ENCODE measurements around the gene TRPM6.
A peak's percentile ranks its signal among the peaks of the same experiment; 100 is the strongest.

TRPM6 gene

DNA sequence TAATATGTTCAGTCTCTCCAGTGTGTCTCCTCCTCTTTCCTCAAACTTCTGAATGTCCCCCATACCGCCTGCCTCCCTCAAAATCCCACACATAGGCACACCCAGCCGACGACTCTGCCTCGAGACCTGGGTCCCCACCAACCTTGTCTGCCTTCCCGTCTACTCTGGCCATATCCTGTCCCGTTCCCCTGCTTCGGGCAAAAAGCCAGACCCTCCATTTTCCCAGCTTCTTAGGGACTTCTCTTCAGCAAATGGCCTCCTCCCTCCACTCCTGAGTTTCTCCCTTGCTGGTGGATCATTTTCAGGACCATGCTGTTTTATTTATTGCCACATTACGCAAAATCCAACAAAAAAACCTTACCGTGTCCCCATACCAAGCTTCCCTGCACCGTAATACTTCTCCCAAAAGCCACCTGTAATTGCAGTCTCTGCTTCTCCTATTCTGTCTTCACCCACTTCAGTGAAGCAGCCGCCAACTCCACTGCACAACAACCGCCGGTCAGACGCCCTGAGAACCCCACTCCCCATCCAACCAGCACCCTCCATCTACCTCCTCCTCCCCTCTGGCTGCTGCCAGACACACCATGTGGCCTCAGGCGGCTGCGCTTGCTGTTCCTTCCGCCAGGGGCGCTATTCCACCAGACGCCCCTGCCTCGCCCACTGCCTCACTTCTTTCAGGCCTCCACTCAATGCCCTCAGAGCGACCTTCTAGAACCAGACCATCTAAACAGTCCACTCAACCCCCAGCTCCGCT, 117.0 kb downstream of the TRPM6 start:
- no peak for DNase-seq

DNA sequence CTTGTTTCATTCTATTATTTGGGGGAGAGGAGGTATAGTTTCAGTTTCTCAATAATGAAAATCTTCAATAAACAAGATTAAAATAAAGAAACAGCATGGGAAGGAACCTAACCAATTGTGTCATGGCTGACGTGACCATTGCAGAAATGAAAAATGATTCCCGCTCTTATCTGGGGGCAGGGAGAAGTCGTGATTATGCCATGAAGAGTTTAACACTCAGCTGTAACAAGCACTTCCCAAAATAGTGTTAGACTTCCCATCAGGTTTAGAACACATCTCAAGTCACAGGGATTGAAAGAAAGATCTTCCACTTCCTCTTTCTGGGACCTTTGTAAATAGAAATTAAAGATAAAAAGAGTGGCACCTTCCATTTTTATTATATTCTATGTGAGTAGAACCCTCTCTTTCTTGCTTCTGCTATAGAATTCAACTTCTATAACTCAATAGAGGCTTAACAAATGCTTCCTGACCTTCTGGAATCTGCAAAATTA, 122.2 kb downstream of the TRPM6 start:
- DNase-seq = no peak

DNA sequence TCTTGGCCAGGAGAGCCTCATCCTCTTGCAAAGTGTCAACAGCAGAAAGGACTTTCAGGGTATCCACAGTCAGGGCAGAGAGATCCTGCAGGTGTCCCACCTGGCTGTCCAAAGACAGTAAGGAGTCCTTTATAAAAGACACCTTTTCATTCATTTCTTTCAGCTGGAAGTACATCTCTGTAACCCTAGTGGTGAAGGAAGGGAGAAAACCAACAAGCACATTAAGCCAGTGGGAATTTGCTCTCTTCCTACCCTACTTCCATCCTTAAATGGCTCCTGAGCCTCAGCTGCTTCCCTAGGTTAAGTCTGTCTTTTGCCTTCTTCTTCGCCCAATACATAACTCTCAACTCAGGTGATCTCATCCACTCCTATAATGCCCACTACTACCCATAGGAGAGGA, 124.8 kb downstream of the TRPM6 start:
- DNase-seq = no peak

DNA sequence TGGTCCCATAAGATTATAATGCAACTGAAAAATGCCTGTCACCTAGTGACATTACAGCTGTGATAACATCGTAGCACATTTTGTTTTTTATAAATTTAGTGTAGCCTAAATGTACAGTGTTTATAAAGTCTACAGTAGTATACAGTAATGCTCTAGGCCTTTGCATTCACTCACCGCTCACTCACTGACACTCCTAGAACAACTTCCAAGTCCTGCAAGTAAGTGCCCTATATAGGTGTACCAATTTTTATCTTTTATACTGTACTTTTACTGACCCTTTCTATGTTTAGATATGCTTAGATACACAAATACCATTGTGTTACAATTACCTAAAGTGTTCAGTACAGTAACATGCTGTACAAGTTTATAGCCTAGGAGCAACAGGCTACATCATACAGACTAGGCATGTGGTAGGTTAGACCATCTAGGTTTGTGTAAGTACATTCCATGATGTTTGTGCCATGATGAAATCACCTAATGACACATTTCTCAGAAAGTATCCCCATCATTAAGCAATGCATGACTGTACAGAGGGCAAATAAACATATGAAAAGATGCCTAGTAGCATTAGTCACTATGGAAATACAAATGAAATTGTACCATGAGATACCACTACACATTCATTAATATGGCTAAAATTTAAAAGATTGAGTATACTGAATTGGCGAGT, 127.6 kb downstream of the TRPM6 start:
- no peak for DNase-seq

DNA sequence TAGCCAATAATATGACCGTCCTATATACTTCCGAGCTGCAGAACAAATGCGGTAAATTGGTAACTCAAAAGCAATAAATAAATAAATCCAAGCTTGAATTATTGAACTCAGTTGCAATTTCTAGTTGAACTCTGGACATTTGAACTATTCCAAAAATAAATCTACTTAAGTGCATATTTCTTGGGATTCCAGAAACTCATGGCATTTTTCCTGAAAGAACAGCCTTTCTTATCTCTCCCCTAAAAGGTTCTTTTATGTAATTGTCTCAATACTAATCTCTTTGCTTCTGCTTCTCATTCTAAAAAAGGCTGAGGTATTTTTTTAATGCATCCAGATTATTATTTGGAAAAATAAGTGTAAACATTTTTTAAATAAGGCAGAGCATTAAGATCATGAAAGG, 131.7 kb downstream of the TRPM6 start:
- DNase-seq = no peak

DNA sequence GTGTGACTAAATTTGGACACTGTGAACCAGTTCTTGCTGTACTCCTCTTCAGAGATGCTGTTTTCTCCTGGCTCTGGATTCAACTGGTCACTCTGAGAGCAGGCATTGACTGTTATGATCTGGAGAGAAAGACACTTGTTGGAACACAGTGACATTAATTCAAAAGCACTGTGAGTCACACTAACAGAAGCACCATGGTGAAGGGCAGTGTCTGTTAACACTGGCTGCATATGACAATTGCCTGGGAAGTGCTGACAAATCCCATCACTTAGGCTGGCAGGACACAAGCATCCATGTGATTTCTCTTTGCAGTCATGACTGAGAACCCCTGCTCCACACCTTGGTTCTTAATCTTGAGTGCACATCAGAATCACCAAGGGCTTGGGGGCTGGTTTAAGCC, 132.4 kb downstream of the TRPM6 start:
- DNase-seq = no peak

DNA sequence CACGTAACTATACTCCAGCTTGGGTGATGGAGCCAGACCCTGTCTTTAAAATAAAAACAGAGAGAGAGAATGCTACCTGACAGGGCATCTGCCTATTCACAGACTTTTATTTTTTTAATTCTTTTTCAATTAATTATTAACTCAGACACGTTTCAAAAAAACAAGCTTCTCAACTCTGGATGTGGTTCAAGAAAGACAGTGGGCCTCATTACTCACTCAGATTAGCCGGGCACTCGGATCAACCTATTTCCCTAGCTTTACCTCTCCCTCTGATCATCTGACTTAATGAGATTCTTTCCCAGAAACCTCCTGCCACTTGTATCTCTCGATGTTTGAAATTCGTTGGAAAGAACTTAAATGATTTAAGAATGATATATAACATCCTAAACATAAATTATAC, 134.1 kb downstream of the TRPM6 start:
- no peak for DNase-seq

DNA sequence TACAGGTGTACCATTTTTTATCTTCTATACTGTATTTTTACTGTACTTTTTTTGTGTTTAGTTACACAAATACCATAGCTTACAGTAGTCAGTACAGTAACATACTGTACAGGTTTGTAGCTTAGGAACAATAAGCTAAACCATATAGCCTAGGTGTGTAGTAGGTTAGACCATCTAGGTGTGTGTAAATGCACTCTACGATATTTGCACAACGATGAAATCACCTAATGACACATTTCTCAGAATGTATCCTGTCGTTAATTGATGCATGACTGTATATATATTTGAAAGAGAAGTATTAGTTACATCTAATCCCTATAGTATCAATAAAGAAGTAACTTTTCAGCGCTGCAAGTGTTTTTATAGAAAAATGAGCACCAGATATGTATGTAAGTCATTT, 138.8 kb downstream of the TRPM6 start:
- DNase-seq = peak in 1 of 3 experiments; percentile 29

DNA sequence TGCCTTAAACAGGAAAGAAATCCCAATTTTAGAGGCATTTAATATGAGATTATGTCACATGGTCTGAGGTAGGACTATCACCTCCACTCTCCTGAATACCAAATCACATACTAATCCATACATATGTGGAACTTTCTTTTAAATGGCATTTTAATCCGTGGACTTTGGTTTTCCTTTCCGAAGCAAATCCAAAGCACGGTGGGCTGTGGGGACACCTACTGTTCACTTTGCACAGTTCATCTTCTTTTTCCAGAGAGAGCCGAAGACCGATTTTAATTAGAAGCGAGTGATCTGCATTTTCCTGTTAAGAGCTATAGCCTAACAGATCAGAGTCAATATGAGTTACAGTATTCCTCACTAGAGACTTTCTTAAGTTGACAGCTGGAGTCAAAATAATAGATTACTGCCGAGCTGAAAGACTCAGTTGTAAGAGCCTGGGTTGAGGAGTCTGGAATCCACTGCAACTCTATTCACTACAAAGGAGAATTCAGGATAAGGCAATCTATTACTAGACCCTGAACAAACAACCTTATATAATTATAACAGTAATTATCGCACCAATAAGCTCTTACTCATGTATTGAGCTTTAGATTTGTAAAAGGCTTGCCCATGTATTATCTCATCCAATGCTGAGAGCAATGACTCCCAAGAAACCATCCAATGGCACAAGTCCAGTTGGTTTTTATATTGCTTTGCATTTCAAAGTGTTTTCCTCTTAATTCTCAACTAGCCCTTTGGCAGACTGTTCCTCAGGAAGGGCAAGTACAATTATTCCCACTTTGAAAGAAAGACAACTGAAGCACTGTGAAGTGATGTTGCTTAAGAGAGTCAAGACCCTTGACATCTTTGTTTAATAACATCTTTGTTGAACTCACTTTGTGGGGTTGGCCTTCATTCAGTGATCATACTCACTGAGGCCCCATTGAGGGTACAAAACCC, 144.7 kb downstream of the TRPM6 start:
- DNase-seq = peak in 2 of 3 experiments; percentile 18 to 53

DNA sequence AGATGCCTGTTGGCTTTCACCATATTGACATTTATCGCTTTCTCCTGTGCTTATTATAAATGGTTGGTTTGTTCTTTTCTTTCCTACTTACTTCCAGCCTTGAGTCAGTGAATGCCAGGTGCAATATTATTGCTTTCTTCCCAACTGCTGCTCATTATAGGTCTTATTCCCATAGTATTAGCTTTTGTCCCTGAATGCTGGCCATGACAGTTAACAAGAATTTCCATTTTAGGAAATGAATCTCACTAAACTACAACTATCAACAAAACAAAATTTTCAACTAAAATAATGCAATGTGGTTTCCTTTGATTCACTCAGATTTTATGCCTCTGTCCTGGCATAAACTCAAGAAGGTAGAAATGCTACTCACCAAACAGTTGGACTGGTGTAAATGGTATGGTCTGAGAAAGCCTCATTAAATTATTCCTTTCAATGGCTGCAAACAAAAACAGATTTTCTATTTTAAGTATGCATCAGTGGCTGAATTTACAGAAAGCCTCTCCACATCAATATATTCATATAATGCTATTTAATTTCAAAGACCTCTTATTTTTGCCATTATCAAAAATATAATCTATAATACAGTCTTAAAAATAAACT, 145.4 kb downstream of the TRPM6 start:
- DNase-seq = peak in 2 of 3 experiments; percentile 23 to 48

DNA sequence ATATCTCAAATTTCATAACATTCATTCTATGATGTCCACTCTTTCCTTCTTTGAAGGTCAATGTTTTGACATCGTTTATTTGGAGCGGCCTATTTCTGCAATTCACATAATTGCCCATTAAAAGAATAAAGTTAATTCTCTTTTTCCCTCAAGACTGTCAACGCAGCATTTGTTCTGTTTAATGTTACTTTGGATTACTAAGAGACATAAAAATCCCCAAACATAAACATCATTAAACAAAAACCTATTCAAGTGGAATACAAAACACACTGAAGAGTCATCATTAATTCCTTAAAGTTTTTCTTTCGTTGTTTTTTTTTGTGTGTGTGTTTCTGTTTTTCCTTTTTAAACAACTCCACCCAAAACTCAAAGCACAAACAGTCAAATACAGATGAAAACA, 151.1 kb downstream of the TRPM6 start:
- DNase-seq = no peak

DNA sequence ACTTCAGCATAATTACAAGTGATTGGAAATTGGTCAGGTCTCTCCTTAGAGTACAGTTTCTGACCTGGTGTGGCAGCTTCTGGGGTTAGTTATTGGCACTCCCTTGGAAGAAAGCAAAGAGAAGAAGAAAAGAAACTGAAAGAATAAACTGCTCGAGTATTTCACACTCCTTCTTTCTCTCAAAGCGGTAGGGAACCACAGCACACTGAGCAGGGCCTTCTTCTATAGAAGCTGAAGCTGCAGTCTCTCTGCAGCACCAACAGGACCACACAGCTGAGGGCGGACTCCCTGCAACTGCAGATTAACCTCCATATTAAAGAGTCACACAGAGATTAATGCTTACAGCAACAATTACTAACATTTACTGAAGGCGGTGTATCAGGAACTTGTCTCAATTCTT, 152.0 kb downstream of the TRPM6 start:
- no peak for DNase-seq

DNA sequence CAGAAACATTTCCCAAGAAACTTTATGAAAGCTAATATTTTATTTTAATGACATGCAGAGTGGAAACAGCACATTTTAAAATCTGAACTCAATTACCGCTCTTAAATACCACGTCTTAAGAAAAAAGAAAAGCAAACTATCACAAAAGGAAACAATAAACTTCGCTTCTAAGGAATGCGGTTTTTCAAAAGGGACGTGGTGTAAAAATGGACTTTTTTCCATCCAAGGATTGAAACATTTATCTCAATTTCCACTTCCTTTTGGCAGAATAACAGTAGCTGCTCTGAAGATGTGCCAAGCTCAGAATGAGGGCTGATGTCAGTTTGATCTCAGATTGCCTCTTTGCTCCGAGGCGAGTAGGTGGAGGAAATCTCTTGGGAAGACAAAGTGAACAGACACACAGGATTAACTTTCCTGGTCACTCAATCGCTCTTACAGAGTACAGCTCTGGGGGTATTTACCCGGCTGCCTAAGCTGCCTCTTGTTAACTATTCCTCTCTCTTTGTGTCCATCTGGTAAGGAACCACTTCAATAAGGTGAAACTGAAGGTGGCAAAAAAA, 158.5 kb downstream of the TRPM6 start:
- DNase-seq = no peak

DNA sequence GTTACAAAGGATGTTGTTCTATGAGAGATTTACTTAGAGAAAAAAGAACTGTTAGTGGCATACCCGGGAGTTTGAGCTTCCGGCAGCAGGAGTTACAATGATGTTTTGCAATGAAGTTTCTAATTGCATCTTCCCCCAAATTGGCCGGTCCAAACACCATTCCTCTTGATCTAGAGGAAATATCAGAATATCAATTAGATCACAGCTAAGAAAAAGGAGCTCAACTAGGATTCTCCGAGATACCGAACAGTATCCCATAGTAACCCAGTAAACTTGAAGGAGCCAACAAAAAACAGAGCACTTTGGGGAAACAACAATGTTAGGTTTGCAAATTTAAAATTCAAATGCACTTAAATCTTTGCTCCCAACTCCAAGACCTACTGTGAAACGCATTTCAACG, 159.5 kb downstream of the TRPM6 start:
- no peak for DNase-seq

DNA sequence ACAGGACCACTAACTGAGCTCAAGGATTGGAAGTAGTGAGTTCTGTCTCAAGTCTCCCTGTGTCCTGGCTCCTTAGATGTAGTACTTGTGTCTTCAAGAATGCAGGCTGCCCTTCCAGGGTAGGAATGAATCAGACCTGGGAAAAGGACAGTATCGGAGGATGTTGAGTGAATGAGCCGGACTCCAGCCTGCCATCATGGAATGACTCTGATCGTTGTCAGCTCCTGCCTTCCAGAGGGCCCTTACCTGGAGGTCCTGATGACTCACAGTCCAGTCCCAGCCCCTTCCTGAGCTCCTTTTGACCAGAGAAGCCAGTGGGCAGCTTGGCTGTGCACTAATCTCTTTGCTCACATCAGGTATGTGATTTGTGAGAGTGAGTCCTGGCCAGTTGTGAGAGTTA, 161.1 kb downstream of the TRPM6 start:
- DNase-seq = no peak

DNA sequence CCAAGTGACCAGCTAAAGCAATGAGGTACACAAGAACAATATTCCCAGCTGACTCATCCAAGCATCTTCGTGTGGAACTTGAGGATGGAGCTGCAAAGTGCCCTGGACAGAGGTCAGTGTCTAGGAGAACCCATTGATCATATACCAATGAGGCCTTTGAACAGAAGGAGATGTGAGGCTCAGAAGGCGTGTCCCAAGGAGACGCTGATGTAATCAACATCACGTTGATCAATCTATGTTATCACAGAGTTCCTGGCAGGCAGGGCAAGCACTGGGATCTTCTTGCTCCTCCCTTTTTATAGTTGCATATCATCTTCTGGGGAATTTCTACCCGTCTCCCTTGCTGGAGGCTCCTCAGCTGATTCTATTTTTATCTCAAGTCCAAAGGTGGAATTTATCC, 163.4 kb downstream of the TRPM6 start:
- no peak for DNase-seq

DNA sequence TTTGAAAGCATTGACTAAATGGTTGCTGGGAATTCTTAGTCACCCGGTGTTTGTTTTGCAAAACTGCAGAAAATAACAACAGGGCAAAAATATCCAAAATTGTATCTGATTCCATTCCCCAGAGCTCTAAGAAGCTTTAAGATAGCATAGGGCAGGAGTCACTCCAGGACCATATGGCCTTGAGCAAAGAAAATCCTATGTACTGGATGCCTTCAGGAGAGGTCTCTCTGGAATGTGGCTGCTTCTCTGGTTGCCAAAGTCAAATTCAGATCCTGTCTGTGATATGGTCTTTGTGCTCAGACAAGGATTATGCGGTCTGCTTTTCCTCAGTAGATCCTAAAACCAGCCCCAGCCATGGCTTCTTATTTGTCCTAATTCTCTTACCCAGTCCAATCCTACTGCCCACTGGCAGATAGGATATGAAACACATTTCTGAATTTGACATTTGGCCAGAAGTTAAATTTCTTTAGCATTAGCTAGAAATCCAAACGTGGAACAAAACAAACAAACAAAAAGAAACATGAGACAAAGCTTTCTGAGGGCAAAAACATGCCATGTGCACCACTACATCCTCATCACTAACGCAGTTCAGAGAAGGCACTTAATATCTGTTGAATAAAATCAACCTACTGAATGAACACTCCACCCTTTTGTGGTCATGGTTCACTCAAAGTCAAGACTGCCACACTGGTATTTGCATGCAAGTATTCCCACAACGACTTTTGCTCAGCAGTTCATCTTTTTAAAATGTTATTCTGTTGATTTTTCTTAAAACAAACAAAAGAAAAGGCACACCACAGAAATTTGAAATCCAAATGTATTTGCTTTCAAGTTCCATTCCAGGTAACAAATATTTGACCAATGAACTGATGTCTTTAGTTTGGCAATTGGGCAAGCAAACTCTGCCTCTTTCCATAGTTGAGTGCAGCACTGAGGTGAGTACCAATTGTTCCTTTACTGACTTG, 165.7 kb downstream of the TRPM6 start:
- DNase-seq = no peak

DNA sequence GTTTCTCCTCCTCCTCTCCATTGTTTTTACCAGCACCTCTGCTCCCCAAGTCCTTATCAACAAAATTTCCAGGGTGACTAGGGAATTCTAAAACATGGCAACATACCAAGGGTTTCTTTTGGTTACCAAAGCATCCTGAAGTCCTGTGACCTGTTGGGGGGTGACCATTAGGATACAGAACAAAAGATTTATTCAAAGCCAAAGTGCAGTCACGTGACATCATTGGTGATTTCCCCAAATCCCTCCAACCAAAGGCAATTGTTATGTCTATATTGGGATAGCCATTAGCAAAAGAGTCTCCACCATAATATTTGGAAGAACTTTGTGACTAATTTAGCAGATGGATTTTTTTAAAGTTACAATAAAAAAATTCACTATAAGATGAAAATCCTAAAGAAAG, 168.4 kb downstream of the TRPM6 start:
- no peak for DNase-seq

DNA sequence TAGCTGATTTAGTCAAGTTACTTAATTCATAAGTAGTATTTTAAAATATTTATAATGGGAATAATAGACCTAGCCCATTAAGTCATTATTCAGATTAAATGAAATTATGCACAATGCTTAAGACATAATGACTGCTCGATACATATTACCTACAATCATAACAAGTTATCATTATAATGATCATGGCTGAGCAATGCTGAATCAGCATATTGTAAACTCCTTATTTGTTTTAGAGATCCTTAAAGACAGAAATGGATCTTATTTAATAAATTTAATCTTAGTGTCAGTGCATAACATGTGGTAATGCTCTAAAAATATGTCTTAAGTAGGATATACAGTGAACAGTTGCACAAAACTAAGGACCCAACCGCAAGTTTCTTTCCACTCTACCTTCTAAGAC, 169.0 kb downstream of the TRPM6 start:
- no peak for DNase-seq

DNA sequence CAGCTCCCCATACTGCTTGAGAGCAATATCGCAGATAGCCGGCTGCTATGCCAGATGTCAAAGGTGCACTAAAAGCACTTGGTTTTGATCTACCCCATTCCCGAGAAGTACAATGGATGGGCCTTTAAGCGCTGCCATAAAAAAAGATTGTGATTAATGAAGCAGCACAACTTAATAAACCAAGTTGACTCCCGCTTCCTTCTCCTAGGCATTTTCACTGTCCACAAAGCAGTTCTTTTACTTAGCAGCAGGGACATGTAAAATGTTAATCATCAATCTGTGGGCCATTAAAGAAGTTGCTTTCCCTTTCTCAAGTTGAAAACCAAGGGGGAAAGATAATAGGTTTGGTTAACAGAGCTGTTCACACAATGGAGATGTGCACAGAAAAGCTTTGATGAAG, 176.4 kb downstream of the TRPM6 start:
- DNase-seq = no peak

DNA sequence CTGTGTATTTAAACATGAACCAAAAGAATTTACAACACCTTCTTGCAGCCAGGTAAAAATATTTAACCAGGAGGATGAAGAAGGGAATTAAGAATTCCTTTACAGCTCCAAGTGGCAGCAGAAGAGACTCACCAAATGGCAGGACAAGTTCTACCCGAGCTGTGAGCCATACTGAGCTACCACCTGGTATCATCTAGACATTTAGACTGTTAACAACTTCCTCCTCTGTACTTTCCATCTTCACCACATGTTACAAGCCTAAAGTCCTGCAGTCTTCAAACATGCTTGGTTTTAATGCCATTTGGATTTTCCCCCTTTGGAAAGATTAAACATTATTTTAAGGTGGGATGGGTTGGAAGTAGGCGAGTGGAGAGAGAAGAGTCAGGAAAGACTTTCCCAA, 190.2 kb downstream of the TRPM6 start:
- no peak for DNase-seq

DNA sequence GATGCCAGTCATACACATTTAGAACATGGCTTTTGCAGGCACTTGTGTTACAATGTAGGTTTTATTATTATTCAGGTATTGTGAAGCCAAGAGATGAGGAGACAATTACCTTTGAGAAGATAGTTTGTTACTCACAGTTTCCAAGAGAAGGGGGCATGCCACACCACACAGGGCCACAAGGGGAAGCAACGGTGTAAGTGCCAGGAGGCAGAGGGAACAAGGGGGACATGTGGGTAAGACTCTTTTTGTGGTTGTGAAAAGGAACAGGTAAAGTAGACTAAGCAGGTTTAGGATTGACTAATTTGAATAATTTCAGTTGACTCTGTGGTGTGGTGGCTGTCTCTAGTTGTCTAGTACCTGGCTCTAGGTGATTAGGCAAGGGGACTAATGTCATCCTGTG, 191.2 kb downstream of the TRPM6 start:
- no peak for DNase-seq

Data from NCI-H1417 (cell line).